ENCODE measurements around the gene COL10A1.

COL10A1 gene

DNA sequence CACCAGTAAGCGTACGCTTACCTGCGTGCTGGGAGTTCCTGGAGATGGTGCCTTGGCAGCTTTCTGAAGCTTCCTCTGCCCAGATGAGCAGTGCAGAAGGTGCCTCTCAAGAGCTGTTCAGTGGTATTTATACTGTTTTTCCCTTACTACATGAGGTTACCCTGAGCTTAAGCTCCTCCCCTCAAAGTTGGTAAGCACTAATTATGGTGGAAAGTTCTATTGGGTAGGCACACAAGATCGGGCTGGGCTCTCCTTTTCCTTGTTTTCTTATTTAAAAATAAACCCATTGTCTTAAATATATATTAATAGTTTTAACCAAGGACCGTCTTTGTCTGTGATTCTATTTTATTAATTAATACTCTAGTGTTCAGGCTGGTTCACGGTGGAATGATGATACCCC lies at the start of gene COL10A1:
Gene COL10A1, minus strand, starts transcription at position 101 of the 400 bp plus-strand sequence. CDS start 640 bp downstream, outside the sequence.
- DNase-seq: no peak

DNA sequence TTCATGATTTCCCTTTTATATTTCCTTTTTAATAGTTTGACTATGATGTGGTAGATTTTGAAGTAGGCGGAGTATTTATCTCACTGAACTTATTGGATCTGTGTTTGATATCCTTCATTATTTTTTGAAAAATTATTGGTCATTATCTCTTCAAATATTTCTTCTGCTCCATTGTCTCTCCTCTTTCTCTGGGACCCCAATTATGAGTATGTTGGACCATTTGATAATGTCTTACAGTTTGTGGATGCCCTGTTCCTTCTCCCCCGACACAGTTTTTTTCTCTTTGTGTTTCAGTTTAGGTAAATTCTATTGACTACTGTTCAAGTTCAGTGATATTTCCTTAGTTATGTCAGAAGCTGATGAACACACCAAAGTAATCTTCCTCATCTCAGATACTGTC lies 49.4 kb upstream of the COL10A1 start:
- DNase-seq: no peak

DNA sequence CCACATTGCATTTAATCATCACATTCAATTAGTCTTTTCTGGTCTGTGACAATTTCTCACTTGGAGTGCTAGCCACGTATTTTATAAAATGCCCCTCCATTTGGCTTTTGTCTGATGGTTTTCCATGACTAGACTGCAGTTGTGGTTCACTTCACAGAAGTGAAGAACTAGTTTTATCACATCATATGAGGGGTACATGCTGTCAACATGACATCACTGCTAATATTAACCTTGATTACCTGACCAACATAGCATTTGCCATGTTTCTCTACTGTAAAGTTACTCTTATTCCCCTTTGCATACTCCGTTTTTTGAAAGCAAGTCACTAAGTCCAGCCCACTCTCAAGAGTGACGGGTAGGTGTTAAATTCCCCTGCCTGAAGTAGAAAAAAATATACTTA lies 48.0 kb upstream of the COL10A1 start:
- DNase-seq: no peak

DNA sequence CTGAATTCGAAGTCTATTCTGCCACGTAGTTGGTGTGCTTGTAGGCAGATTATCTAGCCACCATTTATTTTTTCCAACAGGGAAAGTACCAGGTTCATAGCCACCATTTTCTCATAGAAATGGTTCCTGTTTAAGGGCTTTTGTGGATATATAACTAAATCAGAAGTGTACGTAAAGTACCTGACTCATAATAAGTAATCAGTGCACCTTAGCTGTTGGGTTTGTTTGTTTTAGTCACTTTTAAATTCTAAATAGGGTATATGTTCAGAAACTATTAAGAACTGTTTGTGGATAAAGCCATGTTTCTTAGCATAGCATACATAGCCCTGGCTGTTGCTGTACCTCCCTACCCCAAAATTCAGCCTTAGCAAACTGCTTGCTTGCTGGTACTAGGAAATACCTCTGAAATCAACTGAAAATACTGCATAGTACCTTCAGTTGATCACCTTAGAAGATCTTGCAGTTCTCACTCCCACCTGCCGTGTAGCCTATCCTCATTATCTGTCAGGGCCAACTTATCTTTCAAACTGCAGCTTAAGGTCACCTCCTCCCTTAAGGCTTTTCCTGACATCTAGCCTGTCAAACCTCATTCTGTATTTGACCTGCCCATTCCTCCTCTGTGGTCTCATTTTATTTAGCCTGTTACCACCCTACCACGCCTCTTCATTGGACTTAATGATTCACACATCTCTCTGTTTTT lies 44.6 kb upstream of the COL10A1 start:
- no peak for DNase-seq

DNA sequence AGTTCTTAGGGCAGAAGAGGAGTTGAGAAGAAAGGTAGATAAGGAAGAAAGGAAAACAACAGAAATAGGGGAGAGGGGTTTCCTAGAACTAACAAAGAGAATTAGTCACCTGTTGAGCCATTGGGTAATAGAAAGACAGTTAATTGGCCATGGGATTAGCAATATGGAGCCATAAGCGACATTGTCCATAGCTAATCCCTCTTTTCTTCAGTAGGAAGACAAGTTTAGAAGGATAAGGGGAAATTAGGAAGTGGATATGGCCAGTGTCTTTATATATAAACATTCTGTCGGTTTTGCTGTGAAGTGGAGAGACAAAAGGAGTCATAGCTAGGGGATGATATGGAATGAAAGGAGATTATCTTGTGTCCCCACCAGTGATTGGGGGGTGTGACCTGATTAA lies 43.9 kb upstream of the COL10A1 start:
- DNase-seq: no peak

DNA sequence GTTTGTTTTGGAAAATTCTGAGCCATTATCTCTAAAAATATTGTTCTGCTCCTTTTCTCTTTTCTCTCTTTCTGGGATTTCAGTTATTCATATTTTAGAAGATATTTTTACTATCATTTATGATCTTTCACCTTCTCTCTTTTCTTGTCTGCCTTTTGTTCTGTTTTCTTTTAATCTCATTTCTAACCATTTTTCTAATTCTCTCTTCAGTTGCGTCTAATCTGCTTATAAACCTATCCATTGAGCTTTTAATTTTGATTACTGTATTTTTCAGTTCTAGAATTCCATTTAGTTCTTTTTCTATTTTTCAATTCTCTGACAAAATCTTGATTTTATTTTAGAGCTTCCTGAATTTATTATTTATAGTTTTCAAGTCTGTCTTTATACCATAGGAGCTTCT lies 42.2 kb upstream of the COL10A1 start:
- no peak for DNase-seq

DNA sequence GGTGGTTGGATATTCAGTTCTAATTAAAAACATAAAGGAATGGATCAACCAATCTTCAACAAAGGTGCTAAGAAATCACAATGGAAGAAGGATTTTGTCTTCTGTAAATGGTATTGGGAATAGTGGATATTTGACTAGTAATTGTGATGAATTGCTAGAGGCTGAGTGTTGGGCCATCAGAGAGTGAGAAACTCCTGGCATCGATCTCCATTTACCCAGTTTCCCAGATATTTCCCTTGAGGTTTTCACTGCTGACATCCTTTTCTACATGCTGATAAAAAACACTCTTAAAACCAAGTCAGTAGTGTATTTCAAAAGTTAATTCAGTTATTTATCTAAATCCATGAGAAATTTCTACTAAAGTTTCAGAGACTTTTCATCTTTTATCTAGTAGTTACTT lies 40.4 kb upstream of the COL10A1 start:
- no peak for DNase-seq

DNA sequence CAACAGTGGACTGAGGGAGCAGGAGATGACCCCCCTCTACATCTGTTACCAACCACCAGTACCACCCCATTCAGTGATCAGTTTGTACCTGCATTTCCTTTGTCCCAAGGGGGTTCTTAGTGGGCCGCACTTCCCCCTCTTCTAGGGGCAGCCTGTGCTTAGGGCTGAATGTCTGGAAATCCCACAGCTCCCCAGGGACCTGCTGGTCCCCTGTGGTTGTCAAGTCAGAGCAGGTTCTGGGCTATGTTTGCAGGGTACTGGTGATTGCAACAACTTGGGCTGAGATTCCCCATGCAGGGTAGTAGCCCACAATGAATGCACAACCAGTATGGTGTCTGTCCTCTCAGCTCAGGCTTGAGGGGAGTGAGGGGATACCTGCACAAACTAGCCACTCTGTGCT lies 39.7 kb upstream of the COL10A1 start:
- no peak for DNase-seq

DNA sequence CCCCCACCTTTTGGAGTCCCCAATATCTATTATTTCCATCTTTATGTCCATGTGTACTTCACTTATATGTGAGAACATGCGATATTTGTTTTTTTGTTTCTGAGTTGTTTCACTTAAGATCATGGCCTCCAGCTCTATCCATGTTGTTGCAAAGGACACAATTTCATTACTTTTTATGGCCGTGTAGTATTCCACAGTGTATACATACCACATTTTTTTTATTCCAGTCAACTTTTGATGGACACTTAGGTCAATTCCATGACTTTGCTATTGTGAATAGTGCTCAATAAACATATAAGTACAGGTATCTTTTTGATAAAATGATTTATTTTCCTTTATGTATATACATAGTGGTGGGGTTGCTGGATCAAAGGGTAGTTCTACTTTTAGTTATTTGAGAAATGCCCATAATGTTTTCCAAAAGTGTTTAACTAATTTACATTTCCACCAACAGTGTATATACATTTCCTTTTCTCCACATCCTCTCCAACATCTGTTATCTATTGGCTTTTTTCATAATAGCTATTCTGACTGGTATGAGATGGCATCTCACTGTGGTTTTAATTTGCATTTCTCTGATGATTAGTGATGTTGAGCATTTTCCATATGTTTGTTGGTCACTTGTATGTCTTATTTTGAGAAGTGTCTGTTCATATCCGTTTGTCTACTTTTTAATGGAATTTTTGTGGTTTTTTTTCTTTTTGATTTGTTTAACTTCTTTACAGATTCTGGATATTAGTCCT lies 34.0 kb upstream of the COL10A1 start:
- DNase-seq: no peak

DNA sequence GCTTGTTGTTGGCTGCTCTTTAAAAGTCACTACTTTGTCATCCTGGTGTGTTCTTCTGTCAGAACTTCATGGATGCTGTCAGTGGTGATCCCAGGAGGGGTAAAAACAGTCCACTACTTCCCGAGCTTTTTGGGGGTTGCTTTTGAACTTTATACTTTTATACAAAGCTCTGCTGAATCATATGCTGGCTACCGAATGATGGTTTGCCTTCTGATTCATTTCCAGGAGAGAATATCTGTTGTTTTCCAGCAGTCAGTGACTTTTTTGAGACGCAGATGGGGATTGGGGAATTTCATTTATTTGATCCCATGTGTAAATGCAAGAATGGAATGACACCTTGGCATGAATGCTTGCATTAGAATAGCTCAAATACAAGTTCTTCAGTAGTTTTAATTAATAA lies 32.7 kb upstream of the COL10A1 start:
- DNase-seq: no peak

DNA sequence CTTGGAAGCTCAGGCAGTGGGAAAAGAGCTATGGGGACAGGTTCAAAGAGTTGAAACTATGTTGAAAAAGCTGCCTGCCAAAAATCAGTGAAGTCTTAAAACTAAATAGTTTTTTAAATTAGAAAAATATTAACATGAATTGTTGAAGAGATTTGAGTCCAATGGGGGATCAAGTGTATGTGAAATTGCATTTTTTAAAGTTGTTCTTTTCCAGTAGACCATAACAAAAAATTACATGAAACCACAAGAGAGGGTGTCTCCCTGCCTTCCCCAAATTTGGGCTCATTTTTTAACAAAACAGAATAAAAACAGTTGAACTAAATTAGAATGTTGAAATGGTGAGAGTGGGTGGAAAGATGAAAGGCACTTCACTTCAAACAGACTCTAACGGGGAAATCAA lies 31.5 kb upstream of the COL10A1 start:
- DNase-seq: no peak

DNA sequence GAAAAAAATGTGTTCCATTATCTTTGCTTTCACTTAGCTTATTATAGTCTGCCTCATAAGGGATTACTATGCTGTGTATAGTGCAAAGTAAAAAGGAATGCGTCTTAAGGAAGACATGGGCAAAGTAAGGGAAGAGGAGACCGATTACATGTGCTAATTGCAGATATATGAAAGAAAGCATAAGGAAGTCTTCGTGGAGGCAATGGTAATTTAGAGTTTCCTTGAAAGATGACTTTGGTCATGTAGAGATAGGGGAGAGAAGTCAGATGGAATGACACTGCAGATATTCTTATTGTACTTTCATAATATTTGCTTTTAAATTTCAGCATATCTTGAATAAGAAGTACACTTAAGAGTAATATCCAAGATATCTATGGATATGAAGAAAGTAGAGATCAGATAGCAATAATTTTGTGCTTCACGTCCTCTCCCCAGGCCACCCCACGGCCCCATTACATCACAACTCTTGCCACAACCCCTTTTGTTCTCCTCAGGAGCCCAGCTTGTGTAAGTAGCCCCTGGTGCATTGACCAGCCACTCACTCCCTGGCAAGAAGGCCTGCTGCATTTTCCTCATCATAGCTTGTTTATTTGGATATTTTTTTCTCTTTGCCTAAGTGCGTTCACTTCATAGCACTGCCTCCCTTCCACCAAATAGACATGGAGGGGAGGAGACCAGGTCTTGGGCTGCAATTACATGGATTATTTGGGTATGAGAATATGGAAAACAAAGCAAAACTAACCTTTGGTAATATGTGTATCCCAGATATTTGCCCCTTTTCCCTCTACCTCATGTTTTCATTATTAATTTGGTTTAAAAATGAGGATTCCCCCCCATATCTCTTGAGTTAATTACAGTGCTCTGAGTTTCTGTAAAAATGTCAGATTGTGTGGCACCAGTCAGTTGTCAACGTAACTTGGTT lies 30.7 kb upstream of the COL10A1 start:
- no peak for DNase-seq

DNA sequence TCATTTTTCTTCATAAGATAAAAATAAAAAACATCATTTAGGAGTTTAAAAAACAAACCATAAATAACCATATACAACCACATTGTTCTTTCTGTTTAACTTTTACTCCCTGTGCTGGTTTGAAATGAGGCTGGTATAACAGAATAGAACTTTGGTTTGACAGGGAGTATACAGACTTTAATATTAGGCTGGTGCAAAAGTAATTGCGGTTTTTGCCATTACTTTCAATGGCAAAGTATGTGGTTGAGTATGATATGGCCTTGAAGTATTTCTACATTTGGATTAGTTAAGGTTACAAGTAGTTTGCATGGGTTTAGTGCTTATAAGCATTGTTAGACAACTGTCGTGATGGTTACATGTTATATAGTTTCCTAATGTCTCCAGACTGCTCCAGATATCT lies 29.0 kb upstream of the COL10A1 start:
- no peak for DNase-seq

DNA sequence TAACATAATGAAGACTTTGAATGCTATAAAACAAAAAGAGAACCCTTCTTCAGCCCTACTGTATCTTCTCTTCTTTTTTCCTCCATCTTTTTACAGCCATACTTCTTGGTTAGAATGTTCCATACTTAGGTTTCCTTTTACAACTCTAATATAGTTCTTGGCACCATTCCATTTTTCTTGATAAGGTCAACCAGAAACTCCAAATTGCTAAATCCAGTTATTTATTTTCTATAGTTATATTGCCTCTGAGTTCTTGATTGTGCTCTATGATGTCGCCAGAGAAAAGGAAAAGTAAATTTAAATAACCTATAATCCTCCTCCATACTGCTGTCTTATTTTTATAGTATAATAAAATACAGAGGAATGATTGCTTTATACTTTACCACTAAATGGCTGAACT lies 26.7 kb upstream of the COL10A1 start:
- DNase-seq: no peak

DNA sequence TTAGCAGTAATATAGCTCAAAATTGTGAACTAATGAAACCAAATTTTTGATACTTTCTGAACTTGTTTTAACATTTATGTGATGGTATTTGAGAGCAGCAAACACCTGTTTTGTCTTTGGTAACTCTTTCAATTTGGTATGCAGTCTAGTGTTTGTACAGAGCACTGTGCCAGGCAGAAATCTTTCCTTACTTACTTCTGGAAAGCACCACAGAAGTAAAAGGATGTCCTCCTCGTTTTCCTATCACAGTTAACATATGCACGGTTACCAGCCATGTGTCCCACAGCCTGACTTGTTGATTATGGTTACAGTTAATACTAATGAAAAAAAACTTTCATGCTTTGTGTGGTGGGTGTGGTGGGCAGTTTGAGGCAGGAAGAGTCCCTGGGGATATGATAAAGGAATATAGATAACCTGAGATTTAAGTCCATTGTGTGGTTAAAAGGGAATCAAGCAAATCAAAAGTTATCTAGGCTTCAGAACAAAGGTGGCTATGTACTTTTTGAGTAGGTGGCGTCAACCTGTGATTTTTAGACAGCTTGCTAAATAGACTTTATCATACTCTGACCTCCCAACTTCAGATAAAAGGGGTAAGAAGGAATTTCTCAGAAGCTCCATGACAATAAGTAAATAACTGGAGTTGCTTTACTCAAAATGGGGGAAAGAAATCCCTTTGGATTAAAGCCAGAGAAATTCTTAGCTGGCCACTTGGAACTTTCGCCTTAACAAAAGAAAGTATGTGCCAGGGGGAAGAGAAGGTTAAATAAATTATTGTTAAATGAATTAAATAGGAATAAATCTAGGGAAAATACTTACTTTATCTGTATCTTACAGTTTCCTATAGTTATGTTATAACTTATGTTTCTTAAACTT lies 20.1 kb upstream of the COL10A1 start:
- no peak for DNase-seq

DNA sequence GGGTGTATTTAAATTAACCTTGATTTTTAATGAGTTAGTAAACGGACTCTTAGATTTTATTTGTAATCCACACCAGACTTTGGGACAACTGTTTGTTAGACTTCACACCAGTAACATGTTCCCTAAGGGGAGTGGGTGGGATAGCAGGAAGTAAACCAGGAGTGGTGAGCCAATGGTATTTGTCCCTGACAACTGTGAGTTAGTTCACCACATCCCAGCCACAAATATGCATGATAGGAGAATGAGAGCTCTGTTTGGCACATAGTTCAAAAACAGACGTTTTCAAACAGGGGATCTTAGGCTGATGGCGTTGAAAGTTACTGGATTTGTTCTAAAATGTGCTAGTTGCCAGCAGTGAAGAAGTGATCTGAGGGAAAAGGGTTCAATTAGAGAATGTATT lies 18.7 kb upstream of the COL10A1 start:
- DNase-seq: no peak

DNA sequence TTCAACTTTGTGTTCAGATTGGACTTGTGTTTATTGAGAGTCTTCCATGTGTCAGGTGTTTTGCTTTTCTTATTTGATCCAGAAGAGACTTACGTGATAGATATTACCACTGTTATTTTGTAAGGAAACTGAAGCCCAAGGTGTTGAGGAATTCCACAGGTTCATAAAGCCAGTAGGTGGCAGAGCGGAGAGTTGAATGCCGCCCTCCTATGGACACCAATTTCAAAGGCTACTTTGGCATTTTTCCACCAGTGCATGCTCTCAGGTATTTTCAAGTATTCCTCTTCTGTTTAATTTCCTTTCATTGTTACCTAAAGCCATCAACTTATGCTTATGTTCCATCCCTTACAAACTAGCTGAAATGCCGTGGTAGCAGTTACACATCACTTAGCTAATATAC lies 14.0 kb upstream of the COL10A1 start:
- DNase-seq: no peak

DNA sequence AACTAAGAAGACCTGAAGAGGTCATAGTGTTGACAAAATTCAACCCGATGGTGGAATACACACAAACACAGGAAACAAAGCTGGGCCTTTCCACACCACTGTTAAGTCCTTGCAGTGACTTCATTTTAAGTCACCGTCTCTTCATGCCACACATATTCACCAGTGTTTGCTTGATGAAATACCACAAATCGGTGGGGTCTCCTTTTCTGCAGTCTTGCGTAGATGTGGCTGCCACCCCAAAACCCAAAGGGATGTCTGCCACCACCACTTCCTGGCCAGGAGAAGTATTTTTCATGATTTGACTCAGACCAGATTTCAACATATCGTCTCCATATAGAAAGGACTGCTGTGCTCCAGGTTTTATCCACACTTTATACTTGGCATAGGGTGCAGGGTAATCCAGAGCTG lies 11.0 kb upstream of the COL10A1 start:
- no peak for DNase-seq

DNA sequence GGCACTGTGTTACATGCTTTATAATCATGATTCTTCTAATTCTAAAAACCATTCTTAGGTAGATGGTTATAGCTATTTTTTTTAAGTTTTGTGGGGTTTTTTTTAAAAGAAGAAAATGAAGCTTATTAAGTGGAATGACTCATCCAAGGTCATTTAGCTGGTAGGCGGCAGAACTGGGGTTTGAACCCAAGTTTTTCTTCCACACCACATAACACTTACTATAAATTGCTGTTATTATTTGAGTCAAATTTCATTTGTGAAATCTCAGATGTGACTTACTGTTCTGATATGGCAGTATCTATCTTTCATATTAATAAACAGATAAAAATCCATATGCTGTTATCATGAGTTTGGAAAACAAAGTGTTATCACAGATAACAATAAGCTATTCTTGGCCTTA lies 10.4 kb upstream of the COL10A1 start:
- DNase-seq: no peak

DNA sequence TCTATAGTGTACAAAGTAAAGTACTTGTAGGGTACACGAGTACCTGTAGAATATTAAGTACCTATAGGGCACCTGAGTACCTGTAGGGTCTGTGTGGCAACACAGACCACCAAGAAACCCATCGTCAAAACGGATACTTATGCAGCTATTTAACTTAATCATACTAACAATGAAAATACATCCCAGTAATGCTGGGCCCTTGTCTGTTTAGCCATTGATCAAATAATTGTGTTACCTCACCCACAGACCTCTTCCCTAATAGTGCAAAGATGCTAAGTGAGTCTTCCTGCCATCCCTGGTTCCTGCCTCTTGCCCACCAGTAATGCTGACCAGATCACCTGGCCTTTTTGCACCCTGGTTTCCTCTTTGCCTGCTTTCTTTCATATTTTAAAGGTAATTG lies 7.5 kb upstream of the COL10A1 start:
- DNase-seq: no peak

DNA sequence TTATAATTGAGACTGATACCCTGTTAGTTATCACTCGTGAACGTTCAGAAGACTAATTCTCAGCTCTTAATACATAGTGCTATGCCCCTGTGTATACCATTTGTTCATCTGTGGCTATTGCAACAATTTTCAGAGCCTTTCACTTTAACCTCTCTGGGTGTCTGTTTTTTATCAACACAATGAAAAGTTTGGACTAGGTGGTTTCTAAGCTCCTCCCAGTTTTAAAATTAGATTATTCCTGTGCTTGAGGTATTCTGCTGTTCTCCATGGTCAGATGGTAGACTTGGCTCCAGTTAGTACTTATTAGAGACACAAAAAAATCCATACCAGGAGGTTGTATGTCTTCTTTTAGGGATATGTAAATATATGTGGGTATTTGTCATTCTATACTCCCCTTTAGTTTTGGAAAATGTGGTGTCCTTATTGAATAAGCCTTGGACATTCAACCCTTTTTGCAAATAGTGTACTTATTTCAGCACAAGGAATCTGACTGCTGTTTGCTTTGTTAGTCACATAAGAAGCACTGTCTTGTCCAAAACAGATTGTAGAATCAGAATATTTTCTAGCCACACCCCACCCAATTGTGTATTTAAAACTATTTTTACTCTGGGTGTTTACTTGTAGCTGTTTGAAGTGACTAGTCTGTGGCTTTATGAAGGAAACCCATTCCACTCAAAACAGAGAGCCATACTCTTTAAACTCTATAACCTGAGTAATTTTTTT lies 2.0 kb upstream of the COL10A1 start:
- no peak for DNase-seq

DNA sequence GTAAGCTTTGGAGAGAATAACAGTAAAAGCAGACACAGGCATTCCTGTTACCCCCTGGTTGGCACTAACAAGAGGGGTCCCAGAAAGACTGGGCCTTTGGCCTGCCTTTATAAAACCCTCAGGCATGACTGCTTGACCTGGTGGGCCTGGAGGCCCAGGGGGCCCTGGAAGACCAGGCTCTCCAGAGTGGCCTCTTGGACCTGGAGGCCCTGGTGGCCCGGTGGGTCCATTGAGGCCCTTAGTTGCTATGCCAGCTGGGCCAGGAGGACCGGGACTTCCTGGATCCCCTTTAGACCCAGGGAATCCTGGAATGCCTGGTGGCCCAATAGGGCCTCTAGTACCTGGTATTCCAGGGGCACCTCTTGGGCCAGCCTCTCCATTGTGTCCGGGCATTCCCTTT lies 5.5 kb downstream of the COL10A1 start:
- no peak for DNase-seq
